ENCODE measurements around the gene ANO6.

ANO6 gene

GRCh38 chr12:45281994-45282393 is 66.1 kb downstream of the ANO6 start:
- H3K4me3 ChIP-seq (ENCODE audit: low read depth, low read length) = no peak overlapping the region
- TF ChIP-seq, protein P1, sequence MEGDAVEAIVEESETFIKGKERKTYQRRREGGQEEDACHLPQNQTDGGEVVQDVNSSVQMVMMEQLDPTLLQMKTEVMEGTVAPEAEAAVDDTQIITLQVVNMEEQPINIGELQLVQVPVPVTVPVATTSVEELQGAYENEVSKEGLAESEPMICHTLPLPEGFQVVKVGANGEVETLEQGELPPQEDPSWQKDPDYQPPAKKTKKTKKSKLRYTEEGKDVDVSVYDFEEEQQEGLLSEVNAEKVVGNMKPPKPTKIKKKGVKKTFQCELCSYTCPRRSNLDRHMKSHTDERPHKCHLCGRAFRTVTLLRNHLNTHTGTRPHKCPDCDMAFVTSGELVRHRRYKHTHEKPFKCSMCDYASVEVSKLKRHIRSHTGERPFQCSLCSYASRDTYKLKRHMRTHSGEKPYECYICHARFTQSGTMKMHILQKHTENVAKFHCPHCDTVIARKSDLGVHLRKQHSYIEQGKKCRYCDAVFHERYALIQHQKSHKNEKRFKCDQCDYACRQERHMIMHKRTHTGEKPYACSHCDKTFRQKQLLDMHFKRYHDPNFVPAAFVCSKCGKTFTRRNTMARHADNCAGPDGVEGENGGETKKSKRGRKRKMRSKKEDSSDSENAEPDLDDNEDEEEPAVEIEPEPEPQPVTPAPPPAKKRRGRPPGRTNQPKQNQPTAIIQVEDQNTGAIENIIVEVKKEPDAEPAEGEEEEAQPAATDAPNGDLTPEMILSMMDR (IDR thresholded peaks at IDR 0.05; ENCODE audit: borderline replicate concordance, insufficient read depth, low read depth, low read length) = no peak

- H3K4me3 ChIP-seq (ENCODE audit: low read depth, low read length) = no peak overlapping the region
- TF ChIP-seq, protein P1 (IDR thresholded peaks at IDR 0.05; ENCODE audit: borderline replicate concordance, insufficient read depth, low read depth, low read length) = no peak
Observed at GRCh38 chr12:45282411-45282810, 66.5 kb downstream of the ANO6 start.

DNA sequence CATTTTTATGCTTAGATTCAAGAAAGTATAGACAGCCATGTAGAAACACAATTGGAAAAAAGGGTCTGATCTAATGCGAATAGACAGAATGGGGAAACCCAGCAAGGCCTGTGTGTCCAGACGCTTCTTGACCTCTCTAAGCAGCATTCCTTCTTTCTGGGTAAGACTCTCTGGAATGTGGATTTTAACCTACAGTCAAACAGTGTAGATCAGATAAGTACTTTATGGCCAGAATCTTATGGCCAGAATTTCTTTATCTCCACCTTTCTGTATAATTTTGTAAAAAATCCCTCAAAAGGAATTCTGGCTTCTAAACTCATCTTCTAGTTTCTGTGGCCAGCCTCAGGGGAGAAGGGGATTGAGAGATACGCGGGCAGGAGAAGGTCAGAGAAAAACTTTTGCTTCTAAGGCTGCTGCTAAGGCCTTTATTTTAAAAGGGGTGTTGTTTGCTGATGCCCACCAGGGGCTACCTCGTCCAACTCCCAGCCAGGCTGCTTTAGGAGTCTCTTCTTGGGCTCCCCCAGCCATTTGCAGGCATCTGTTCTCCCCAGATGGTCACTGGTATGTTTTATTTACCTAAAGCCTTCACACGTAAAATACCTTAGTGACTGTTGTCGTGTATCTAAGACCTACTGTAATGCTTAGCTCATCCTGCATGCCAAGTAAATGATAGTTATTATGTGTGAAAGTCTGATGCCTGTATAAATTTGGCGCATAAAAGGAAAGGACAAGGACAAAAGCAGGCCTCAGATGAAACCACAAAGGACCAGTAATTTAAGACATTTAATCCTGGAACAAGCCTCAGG is 68.4 kb downstream of the ANO6 start:
- H3K4me3 ChIP-seq (ENCODE audit: low read depth, low read length) = no peak overlapping the region
- TF ChIP-seq, protein P1 (IDR thresholded peaks at IDR 0.05; ENCODE audit: borderline replicate concordance, insufficient read depth, low read depth, low read length) = no peak

- TF ChIP-seq, protein P1 (IDR thresholded peaks at IDR 0.05; ENCODE audit: borderline replicate concordance, insufficient read depth, low read depth, low read length) = no peak
- no peak overlapping the region for H3K4me3 ChIP-seq (ENCODE audit: low read depth, low read length)
Observed at GRCh38 chr12:45285717-45286116, 69.8 kb downstream of the ANO6 start.

DNA sequence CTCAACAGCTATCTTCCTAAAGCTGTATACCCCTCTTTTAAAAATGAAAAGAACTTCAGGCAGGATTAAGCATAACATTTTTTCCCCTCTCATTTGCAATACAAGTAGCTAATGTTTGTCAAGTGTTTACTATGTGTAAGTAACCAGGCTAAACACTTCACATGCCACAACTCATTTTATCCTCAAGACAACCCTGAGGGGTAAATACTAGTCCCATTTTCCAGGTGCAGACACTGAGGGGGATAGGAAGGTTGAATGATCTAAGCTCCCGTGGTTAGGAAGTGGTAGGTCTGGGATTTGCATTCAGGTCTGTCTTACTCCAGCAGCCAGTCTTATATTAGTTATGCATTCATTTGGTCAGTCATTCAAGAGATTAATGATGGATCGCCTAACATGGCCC is 70.7 kb downstream of the ANO6 start:
- H3K4me3 ChIP-seq (ENCODE audit: low read depth, low read length) = no peak overlapping the region
- TF ChIP-seq, protein P1 (IDR thresholded peaks at IDR 0.05; ENCODE audit: borderline replicate concordance, insufficient read depth, low read depth, low read length) = no peak

DNA sequence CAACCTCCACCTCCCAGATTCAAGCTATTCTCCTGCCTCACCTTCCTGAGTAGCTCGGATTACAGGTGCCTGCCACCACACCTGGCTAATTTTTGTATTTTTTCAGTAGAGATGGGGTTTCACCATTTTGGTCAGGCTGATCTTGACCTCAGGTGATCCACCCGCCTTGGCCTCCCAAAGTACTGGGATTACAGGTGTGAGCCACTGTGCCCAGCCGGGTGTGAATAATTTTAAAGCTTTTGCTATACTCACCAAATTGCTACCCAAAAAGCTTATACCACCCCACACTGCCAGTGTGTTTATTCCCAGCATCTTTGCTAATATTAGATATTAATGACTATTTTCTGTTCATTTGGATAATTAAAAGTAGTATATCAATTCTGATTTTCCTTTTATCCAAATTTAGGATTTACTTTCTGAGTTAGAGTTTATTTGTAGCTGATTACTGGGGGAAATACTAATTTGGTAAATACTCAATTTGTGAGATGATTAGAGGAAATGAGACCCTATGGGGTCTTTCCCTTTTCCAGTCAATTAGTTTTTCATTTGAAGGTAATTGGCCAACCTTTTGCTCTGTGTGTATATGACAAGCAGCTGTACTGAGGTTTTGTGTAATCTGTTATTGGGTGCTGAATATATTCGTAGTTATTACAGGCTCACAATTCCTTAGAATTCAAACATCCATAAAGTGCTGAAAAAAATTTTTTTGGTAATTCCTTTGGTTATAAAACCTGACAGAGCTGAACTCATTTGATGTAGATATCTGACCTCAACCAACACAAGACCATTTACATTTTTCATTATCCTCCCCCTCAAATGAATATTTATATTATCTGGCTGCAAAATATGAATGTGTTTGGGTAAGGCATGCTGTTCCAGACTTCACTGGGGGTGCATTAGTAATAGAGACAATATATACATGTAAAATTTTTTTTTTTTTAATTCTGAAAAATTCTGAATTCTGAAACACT is 73.6 kb downstream of the ANO6 start:
- TF ChIP-seq, protein P1 (IDR thresholded peaks at IDR 0.05; ENCODE audit: borderline replicate concordance, insufficient read depth, low read depth, low read length) = no peak
- no peak overlapping the region for H3K4me3 ChIP-seq (ENCODE audit: low read depth, low read length)

All from GM12875 (cell line).